ENCODE results near the gene DBP.
"Not testable (repeated sequence)": the region's sequence is repeated elsewhere in the genome, so short reads cannot be mapped to it uniquely, and the experiment has no call there.

The DBP gene

DNA sequence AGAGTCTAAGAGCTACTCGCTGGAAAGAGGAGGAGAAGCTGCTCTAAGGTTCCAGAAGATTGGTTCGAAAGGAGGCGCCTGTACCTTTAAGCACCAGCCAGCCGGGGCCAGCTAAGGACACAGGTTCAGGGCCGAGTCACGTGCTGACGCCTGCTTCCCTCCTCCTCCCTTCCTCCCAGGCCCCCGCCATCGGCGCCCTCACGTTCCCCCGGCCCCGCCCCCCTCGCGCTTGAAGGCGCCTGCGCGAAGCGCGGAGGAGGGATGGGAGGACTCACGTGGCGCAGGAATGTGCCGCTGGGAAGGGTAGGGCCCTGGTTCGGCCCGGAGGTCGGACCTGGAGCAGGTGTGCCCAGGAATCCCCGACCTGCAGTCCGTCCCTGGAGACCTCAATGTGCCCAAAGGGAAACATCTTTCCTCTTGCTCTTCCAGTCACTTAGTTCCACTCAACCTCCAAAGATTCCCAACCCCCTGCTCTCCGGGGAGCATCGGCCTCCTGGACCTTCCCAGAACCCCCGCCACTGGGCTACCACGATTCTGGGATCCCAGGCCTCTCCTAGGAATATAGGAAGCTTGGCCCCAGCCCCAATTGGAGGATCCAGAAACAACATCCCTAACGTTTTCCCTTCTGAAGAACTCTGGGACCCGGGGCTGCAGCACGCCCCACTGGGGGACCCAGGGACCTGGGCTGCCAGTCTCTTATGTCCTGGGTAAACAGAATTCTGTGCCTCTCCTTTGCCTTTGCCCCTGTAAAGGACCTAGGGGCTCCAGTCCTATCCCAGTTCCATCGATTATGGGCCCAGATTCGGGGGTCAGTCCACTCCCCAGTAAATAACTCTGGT, 2.5 kb downstream of the DBP start:
- Histone ChIP-seq H3K27ac (peak overlapping the region; percentile 91 to 96), H3K27me3 (no peaks in the 10 kb centered on the region), H3K9me3 (no peaks in the 10 kb centered on the region), H3K4me3 (peak overlapping the region; percentile 73 to 75), H3K4me1 (peaks cover 5 to 65% (median 51%) of the 10 kb centered on the region in 4 donors), H3K36me3 (peaks cover 0 to 28% (median 0%) of the 10 kb centered on the region in 3 donors)
- TF ChIP-seq CTCF (IDR thresholded peaks at IDR 0.05) = no peak
- intact Hi-C loops (cut with DNase I; ENCODE audit: low total_unique reads) = no loop called here
- peak; percentile 97 to 99 for DNase-seq

- Histone ChIP-seq H3K4me3 (peak overlapping the region; percentile 73 to 75), H3K27me3 (no peaks in the 10 kb centered on the region), H3K27ac (peak overlapping the region; percentile 91 to 96), H3K9me3 (no peaks in the 10 kb centered on the region), H3K36me3 (peaks cover 0 to 35% (median 0%) of the 10 kb centered on the region in 3 donors), H3K4me1 (peaks cover 5 to 65% (median 51%) of the 10 kb centered on the region in 4 donors)
- no peak for TF ChIP-seq CTCF (IDR thresholded peaks at IDR 0.05)
- intact Hi-C loops (cut with DNase I; ENCODE audit: low total_unique reads) = no loop called here
- DNase-seq = no peak
Measured at GRCh38 chr19:48634036-48634342, 3.2 kb downstream of the DBP start.

DNA sequence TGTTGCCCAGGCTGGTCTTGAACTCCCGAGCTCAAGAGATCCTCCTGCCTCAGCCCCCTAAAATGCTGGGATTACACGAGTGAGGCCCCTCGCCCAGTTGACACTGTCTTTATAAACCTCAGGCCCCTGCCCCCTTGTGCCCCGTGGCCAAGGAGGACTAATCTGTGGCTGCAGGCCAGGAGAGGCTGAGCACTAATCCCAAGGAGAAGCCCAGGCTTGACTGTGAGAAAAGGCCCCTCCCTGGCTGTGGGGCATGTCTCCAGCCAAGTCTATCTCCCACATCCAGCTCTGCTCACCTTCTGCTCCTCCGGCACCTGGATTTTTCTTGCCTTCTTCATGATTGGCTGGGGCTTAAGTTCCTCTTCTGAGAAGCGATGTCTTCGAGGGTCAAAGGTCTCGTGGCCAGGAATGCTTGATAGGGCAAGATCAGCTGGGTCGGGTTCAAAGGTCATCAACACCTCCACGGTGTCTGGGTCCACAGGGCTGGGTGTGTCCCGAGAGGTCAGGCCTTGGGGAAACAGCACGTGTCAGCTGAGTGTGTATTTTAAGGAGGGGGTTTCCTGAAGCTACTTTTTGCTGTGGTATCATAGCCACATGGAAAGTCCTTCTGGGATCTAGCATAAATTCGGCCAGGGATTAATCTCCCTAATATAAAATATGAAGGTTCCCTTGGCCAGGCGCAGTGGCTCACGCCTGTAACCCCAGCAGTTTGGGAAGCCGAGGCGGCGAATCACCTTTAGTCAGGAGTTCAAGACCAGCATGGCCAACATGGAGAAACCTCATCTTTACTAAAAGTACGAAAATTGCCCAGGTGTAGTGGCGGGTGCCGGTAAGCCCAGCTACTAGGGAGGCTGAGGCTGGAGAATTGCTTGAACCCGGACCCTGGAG, 3.8 kb downstream of the DBP start:
- Histone ChIP-seq H3K4me1 (peaks cover under 1 to 59% (median 45%) of the 10 kb centered on the region in 4 donors), H3K27ac (peak overlapping the region; percentile 91 to 96), H3K36me3 (peaks cover 0 to 40% (median 0%) of the 10 kb centered on the region in 3 donors), H3K4me3 (peak overlapping the region in 1 of 2 donors; percentile 75), H3K9me3 (no peaks in the 10 kb centered on the region), H3K27me3 (no peaks in the 10 kb centered on the region)
- no peak for TF ChIP-seq CTCF (IDR thresholded peaks at IDR 0.05)
- intact Hi-C loops (cut with DNase I; ENCODE audit: low total_unique reads) = no loop called here
- DNase-seq = peak in 1 of 2 donors; percentile 70

- no peak for DNase-seq
- Histone ChIP-seq H3K27me3 (no peaks in the 10 kb centered on the region), H3K9me3 (no peaks in the 10 kb centered on the region), H3K27ac (peak overlapping the region in 1 of 2 donors; percentile 96), H3K4me3 (no peak overlapping the region), H3K4me1 (peaks cover 0 to 59% (median 44%) of the 10 kb centered on the region in 4 donors), H3K36me3 (peaks cover 0 to 47% (median 0%) of the 10 kb centered on the region in 3 donors)
- TF ChIP-seq CTCF (IDR thresholded peaks at IDR 0.05) = no peak
- intact Hi-C loops (cut with DNase I; ENCODE audit: low total_unique reads) = no loop called here
Measured at GRCh38 chr19:48632692-48633147, 4.5 kb downstream of the DBP start.

GRCh38 chr19:48632286-48632685, 4.9 kb downstream of the DBP start:
- H3K4me3 ChIP-seq; H3K27me3 ChIP-seq; intact Hi-C loops (cut with DNase I; ENCODE audit: low total_unique reads); H3K9me3 ChIP-seq; DNase-seq: not testable (repeated sequence)
- H3K27ac ChIP-seq = peak overlapping the region in 1 of 2 donors; percentile 96
- H3K36me3 ChIP-seq = peaks cover 0 to 52% (median 0%) of the 10 kb centered on the region in 3 donors
- H3K4me1 ChIP-seq = peaks cover 0 to 59% (median 44%) of the 10 kb centered on the region in 4 donors

All from tibial artery (tissue), 4 donors.